ENCODE results near the gene DPH1. TPM values are rescaled to one million over a fixed set of nuclear protein-coding genes. Genes with fewer than 3 reads are reported as not detected.

DPH1 gene
- total and polyA plus RNA-seq, 8 donors, result 11.6 to 188 (median 31.5) TPM

- Histone ChIP-seq H3K27ac (peak overlapping the region; percentile 40 to 94 (median 90)), H3K36me3 (peaks cover 10 to 62% (median 52%) of the 10 kb centered on the region in 4 donors), H3K4me3 (no peak overlapping the region), H3K27me3 (peaks cover 0 to 49% (median 33%) of the 10 kb centered on the region in 3 donors), H3K9me3 (no peaks in the 10 kb centered on the region), H3K4me1 (peaks cover 63 to 100% (median 78%) of the 10 kb centered on the region in 4 donors)
- TF ChIP-seq CTCF (IDR thresholded peaks at IDR 0.05) (no peak), POLR2AphosphoS5 (IDR thresholded peaks at IDR 0.05) (no peak), EP300 (IDR thresholded peaks at IDR 0.05) (no peak), POLR2A (IDR thresholded peaks at IDR 0.05) (no peak)
- peak in 1 of 2 donors; percentile 57 for DNase-seq
- 61 to 85% (median 81%) methylated on average over 21 of the region's 21 CpGs for WGBS, 5 donors
- intact Hi-C loops (cut with DNase I; ENCODE audit: low total_unique reads), result no loop called here
Observed at GRCh38 chr17:2060681-2061440, 30.9 kb downstream of the DPH1 start.

GRCh38 chr17:2061441-2061958 lies 31.5 kb downstream of the DPH1 start:
- Histone ChIP-seq H3K9me3 (no peaks in the 10 kb centered on the region), H3K36me3 (peaks cover 10 to 64% (median 58%) of the 10 kb centered on the region in 4 donors), H3K27ac (peak overlapping the region; percentile 40 to 94 (median 90)), H3K27me3 (peaks cover 0 to 42% (median 27%) of the 10 kb centered on the region in 3 donors), H3K4me1 (peaks cover 58 to 99% (median 78%) of the 10 kb centered on the region in 4 donors), H3K4me3 (no peak overlapping the region)
- intact Hi-C loops (cut with DNase I; ENCODE audit: low total_unique reads), result no loop called here
- TF ChIP-seq CTCF (IDR thresholded peaks at IDR 0.05) (no peak), EP300 (IDR thresholded peaks at IDR 0.05) (no peak), POLR2AphosphoS5 (IDR thresholded peaks at IDR 0.05) (peak in 1 of 3 donors; percentile 8), POLR2A (IDR thresholded peaks at IDR 0.05) (no peak)
- peak in 1 of 2 donors; percentile 19 for DNase-seq
- 67 to 85% (median 78%) methylated on average over 10 to 17 of the region's 17 CpGs for WGBS, 5 donors

GRCh38 chr17:2062571-2063183 lies 32.7 kb downstream of the DPH1 start:
- peak in 1 of 2 donors; percentile 62 for DNase-seq
- Histone ChIP-seq H3K4me3 (no peak overlapping the region), H3K4me1 (peaks cover 47 to 99% (median 78%) of the 10 kb centered on the region in 4 donors), H3K27me3 (peaks cover 0 to 31% (median 16%) of the 10 kb centered on the region in 3 donors), H3K9me3 (no peaks in the 10 kb centered on the region), H3K27ac (peak overlapping the region; percentile 49 to 94 (median 90)), H3K36me3 (peaks cover 10 to 75% (median 70%) of the 10 kb centered on the region in 4 donors)
- intact Hi-C loops (cut with DNase I; ENCODE audit: low total_unique reads), result no loop called here
- TF ChIP-seq EP300 (IDR thresholded peaks at IDR 0.05) (no peak), CTCF (IDR thresholded peaks at IDR 0.05) (no peak)
- 49 to 71% (median 67%) methylated on average over 11 of the region's 11 CpGs for WGBS, 5 donors
